Lung (tissue), 12 donors: ENCODE data around the gene NACC2. TPM values are rescaled to one million over a fixed set of nuclear protein-coding genes. Genes with fewer than 3 reads are reported as not detected.
"Not testable (repeated sequence)": the region's sequence is repeated elsewhere in the genome, so short reads cannot be mapped to it uniquely, and the experiment has no call there.

Experiments
- ATAC-seq: fragments of 200-7000 bp; cut with Tn5 transposase; one replicate; pipeline ENCODE4 v1.9.1; 2020; ENCODE audit warnings: moderate number of reproducible peaks; ENCODE audit not compliant: insufficient read depth, low FRiP score
- DNase-seq, 3 donors: peaks; one replicate each; pipeline ENCODE4 v3.0.0-alpha.2; 2013 to 2017
- H3K27ac ChIP-seq, 2 donors: one replicate each; pipeline ENCODE4 v1.5.1; 2013; ENCODE audit warnings: mild to moderate bottlenecking in 2 of 2, moderate library complexity in 2 of 2, control low read depth in 1 of 2, inconsistent platforms in 1 of 2, low read depth in 1 of 2, low read length in 1 of 2
- H3K27me3 ChIP-seq, 3 donors: one replicate each; pipeline ENCODE4 v1.5.1; 2013; ENCODE audit warnings: low read length in 2 of 3; ENCODE audit not compliant: control insufficient read depth in 3 of 3, insufficient read depth in 3 of 3
- H3K36me3 ChIP-seq, 4 donors: one replicate each; pipeline ENCODE4 v1.5.1; 2013; ENCODE audit warnings: low read length in 4 of 4, mild to moderate bottlenecking in 1 of 4, moderate library complexity in 1 of 4; ENCODE audit not compliant: control insufficient read depth in 4 of 4, insufficient read depth in 4 of 4
- H3K4me1 ChIP-seq, 5 donors: one replicate each; pipeline ENCODE4 v1.5.1; 2013; ENCODE audit warnings: low read length in 5 of 5, mild to moderate bottlenecking in 2 of 5, moderate library complexity in 1 of 5; ENCODE audit not compliant: control insufficient read depth in 5 of 5, insufficient read depth in 5 of 5
- H3K4me3 ChIP-seq: one replicate; pipeline ENCODE4 v1.5.1; 2013; ENCODE audit warnings: mild to moderate bottlenecking, control low read depth, moderate library complexity
- H3K9ac ChIP-seq, 2 donors: one replicate each; pipeline ENCODE4 v1.5.1; 2013; ENCODE audit warnings: low read length in 2 of 2, control low read depth in 1 of 2; ENCODE audit not compliant: insufficient read depth in 1 of 2
- H3K9me3 ChIP-seq, 4 donors: one replicate each; pipeline ENCODE4 v1.5.1; 2013; ENCODE audit warnings: low read length in 3 of 4, mild to moderate bottlenecking in 1 of 4, moderate library complexity in 1 of 4; ENCODE audit not compliant: control insufficient read depth in 4 of 4, insufficient read depth in 3 of 4
- CTCF ChIP-seq: IDR thresholded peaks from 2 replicates; pipeline ENCODE4 v1.5.1; 2012; ENCODE audit warnings: mild to moderate bottlenecking; ENCODE audit errors: control extremely low read depth, extremely low read depth
- WGBS, 2 donors: extraction: QIAGEN DNeasy Blood & Tissue Kit; methylation state at CpG; one replicate each; pipeline ENCODE4 v1.1.7; 2013; 5-methylcytosine and 5-hydroxymethylcytosine counted together
- polyA plus RNA-seq, 2 donors: library from polyadenylated mRNA; stranded (reverse); fragments of 200-250 nt; gene quantifications; one replicate each; pipeline ENCODE4 v1.2.1, GENCODE V29; 2013
- total RNA-seq, 2 donors: library from RNA; depleted of rRNA in 1 of 2; stranded (reverse); fragments of >200 nt in 1 of 2; gene quantifications; one replicate each; pipeline ENCODE4 v1.2.1, GENCODE V29; 2014 to 2021
- donor health status: control.
- donor health status: control.
- donor health status: Bipolar disorder and iron deficiency.
- donor health status: healthy.
- donor health status: DM: yes; HTN: yes; CAD: no.

NACC2 gene
- total and polyA plus RNA-seq, 4 donors = 5.9 to 32.7 (median 10.5) TPM

GRCh38 chr9:136103651-136104487, 8.8 kb upstream of the NACC2 start:
- no peak for ATAC-seq
- TF ChIP-seq CTCF = no peak
- Histone ChIP-seq H3K9me3 (no peaks in the 10 kb centered on the region), H3K27ac (no peak overlapping the region), H3K4me1 (peaks cover 0 to 29% (median 9%) of the 10 kb centered on the region in 5 donors), H3K27me3 (peaks cover 0 to 3% (median 0%) of the 10 kb centered on the region in 3 donors), H3K36me3 (no peaks in the 10 kb centered on the region), H3K9ac (no peak overlapping the region), H3K4me3 (no peak overlapping the region)
- 67 to 77% methylated on average over 33 to 34 of the region's 34 CpGs for whole genome bisulfite sequencing, 2 donors
- no peak for DNase-seq

- H3K27ac ChIP-seq, DNase-seq, H3K4me3 ChIP-seq, ATAC-seq, H3K9ac ChIP-seq, H3K9me3 ChIP-seq, H3K36me3 ChIP-seq, H3K27me3 ChIP-seq: not testable (repeated sequence)
- H3K4me1 ChIP-seq = peaks cover 0 to 20% (median 6%) of the 10 kb centered on the region in 5 donors
- WGBS, 2 donors = 90 to 96% methylated on average over 11 to 15 of the region's 27 CpGs
Measured at GRCh38 chr9:136101615-136102074, 6.6 kb upstream of the NACC2 start.

- no peak for TF ChIP-seq CTCF
- ATAC-seq (no peak), DNase-seq (no peak)
- Histone ChIP-seq H3K36me3 (no peaks in the 10 kb centered on the region), H3K27ac (no peak overlapping the region), H3K27me3 (peaks cover 0 to 8% (median 0%) of the 10 kb centered on the region in 3 donors), H3K9me3 (no peaks in the 10 kb centered on the region), H3K9ac (no peak overlapping the region), H3K4me3 (no peak overlapping the region), H3K4me1 (peaks cover 0 to 20% (median 9%) of the 10 kb centered on the region in 5 donors)
- WGBS, 2 donors = 74 to 79% methylated on average over 22 to 26 of the region's 30 CpGs
Measured at GRCh38 chr9:136100700-136101614, 5.9 kb upstream of the NACC2 start.

- H3K9me3 ChIP-seq = no peaks in the 10 kb centered on the region
- H3K27ac ChIP-seq = no peak overlapping the region
- no peak for ATAC-seq
- H3K9ac ChIP-seq = no peak overlapping the region
- H3K36me3 ChIP-seq = no peaks in the 10 kb centered on the region
- H3K27me3 ChIP-seq = peaks cover 0 to 8% (median 0%) of the 10 kb centered on the region in 3 donors
- no peak for DNase-seq
- H3K4me1 ChIP-seq = peaks cover 0 to 10% (median 3%) of the 10 kb centered on the region in 5 donors
- no peak overlapping the region for H3K4me3 ChIP-seq
- no peak for TF ChIP-seq CTCF
- 72 to 74% methylated on average over 9 to 25 of the region's 25 CpGs for WGBS, 2 donors
Measured at GRCh38 chr9:136099542-136099941, 4.5 kb upstream of the NACC2 start.
